Activated naive CD4-positive, alpha-beta T cell treated with anti-CD3 and anti-CD28 coated beads, Interleukin-2, amount 50 U/mL, for 16 hours (primary cell): ENCODE results near the gene PAPPA.

Experiments
- DNase-seq: peaks from one replicate; pipeline ENCODE4 v3.0.0-alpha.2; 2020

The PAPPA gene

DNA sequence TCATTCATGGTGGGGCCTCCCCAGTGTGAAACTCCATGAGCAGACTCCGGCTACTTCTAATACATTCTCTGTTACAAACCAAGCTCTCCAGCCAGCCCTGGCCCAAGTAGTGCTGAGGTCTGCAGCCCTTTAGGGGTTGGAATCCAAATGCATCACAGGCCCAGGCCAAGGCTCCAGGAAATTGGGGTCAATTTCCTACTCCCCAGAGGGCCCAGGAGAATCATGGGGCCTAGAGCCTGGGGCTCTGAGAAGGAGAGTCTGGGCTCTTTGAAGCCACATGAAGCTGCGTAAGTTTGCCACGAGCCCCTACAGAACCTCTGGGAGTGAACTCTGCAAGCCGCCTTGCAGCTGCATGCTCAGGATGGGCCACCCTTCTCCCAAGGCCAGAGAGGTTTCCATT lies 206.4 kb downstream of the PAPPA start:
- DNase-seq, result no peak

DNA sequence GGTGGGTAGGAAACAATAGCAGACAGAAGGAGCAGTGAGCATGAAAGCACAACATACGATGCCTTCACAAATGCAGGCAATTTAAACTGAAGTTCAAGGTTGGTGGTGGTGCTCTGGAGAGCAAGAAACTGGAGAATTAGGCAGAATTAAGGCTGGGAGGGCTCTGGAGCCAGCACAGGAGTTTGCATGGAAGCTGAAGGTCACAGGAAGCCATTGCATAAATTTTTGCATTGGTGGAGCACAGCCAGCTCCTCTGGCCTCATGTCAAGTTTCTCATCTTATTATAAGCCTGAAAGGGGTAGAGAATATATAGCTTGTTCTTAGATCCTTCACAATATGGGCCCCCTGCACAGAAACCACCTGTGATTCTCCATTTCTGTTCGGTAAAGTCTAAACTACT lies 207.4 kb downstream of the PAPPA start:
- no peak for DNase-seq

DNA sequence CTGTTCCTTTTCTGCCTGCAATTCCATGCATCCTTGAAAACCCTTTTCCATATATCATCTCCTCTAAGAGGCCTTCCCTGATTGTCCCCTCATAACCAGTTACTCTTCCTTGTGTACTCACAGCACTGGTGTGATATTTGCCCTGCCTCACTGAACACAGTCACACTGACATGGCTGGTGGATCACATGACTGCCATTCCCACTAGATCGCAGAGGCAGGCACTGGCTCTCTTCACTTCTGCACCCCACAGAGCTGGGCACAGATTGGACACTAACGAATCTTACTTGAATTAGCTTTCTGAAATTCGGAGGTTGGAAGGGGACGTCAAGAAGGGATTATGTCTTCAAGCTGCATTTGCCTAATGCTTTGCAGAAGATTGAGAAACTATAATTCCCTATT lies 208.0 kb downstream of the PAPPA start:
- DNase-seq, result no peak

DNA sequence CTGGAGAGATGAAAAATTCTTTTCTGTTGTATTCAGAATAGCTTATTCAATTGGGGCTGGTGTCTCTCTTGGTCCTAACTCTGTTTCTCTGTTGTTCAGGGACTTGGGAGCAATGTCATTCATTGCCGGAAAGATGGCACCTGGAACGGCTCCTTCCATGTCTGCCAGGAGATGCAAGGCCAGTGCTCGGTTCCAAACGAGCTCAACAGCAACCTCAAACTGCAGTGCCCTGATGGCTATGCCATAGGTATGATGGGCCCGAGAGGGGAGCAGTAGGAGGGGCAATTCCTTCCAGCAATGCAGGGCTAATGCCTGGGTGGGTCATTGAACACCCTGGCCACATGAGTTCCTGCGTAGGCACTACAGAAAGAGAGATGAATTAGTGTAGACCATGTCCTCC lies 208.9 kb downstream of the PAPPA start:
- DNase-seq, result no peak

DNA sequence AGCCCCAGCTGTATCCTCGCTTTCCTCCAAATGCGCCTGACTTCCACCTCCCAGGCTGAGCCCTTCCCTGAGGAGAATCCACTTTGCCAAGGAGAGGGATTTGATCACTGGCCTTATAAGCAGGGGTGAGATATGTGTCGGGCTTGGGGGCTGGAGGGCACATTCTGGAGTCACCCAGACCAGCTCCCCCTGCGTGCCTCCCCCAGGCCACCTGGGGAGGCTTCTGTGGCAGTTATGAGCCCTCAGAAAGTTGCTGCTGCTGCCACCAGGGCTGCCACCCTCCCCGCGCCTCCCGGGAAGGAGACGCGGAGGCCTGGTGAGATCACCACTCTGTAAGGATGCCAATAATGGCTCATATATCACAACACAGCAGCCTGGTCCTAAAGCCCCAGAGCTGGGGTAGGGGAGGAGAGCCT lies 211.5 kb downstream of the PAPPA start:
- no peak for DNase-seq

DNA sequence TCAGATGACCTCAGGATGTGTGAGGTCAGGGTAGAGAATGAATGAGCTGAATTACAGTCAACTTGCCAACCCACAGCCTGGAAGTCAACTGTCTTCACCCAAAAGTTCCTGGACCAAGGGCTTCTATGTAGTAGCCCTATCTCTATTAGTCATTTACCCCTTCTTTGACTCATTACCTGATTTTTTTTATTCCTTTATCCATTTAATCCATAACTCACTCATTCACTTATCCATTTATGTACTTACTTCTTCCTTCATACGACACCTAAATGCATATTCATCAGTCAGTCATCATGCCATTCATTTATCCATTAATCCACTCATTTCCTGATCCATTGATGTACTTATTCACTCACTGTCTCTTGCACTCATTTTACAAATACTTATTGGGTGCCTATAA lies 212.7 kb downstream of the PAPPA start:
- DNase-seq, result no peak

DNA sequence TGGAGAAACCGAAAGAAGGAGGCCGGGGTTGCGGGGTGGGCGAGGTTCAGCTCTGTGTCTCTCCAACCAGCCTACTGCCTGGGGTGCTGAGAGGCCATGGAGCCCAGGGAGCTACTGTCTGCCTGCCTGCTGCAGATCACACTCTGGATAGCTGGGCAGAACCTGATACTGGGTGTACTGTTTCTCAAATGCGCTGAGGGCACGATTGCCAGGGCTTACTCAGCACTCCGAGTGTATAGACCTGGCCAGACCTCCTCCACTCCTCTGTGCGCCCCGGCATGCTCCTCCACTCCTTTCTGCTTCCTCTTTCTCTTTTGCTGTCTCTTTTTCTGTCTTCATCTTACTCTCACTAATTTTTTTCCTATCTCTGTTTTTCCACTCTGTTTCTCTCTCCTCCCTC lies 215.1 kb downstream of the PAPPA start:
- DNase-seq, result no peak

DNA sequence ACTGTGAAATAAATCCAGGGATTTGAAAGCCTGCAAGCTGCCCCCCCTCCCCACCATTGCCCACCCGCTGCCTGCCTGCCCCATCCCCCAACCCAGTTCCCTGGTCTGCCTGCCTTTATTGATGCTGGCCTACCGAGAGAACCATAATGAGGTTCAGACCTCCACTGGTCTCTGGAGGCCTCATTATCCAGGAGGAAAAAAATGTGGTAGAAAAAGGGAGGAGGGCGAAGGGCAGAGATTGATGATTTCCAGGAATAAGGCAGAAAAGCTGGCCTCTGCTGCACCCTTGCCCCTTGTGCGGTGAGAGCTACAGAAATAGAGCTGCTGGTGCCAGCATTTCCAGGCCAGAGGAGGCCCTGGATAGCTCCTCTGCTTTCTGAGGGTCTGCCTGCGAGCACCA lies 216.1 kb downstream of the PAPPA start:
- no peak for DNase-seq

DNA sequence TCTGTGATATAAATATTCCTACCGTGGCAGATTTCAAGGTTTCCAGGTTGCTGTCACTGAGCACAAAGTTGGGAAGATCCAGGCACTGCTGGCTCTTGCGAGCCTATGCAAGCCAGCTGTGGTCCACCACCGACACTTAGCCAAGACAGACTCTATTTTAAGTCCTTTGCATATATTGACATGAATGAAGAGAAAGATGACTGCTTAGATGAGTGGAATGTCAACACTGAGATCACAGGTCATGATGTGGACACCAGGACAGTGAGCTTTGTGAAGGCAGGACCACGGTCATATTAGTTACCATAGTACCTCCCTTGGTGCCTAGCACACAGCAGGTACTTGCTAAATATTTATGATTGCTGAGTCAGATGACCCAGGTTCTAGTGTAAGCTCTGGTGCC lies 217.0 kb downstream of the PAPPA start:
- no peak for DNase-seq

DNA sequence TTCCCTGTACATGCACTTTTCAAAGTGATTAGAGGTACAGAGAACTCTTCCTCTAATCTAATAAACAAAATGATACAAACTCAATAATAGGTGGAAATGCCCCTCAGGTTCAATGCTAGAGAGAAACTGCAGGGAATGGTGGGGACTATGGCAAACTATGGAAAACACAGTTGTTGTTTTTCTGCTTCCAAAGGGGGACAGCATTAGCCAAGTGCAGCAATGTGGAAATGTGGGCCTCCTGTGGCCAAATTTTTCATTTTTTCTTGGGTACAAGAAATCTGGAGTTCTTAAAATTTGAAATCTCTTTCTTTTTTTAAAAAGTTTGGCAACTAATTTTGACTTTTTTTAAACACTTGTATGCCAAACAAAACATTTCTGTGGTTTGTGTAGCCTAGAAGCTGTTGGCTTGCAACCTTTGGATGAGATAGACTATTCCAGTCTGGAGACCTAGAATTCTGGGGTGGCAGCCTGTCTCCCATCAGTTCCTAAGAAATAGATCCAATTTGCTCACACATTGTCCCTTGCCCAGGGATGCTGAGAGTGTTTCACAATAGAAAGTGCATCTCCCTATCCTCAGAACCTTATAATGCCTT lies 218.6 kb downstream of the PAPPA start:
- no peak for DNase-seq

DNA sequence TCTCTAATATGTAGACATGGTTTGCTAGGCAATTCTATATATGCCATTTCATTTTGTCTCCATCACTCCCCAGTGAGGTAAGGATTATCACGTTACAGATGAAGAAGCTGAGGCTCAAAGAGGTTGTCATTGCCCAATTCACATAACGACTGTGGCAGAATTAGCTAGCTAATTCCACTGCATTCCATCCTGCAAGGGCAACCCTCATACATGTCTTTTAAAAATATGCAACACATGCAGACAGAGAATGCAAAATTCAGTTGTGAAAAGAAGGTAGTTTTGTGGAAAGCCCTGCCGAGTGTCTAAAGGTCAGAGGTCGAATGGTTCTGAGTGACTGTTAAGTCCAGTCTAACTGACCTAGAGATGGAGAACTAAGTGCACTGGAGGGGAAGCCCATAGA lies 219.2 kb downstream of the PAPPA start:
- DNase-seq, result no peak

DNA sequence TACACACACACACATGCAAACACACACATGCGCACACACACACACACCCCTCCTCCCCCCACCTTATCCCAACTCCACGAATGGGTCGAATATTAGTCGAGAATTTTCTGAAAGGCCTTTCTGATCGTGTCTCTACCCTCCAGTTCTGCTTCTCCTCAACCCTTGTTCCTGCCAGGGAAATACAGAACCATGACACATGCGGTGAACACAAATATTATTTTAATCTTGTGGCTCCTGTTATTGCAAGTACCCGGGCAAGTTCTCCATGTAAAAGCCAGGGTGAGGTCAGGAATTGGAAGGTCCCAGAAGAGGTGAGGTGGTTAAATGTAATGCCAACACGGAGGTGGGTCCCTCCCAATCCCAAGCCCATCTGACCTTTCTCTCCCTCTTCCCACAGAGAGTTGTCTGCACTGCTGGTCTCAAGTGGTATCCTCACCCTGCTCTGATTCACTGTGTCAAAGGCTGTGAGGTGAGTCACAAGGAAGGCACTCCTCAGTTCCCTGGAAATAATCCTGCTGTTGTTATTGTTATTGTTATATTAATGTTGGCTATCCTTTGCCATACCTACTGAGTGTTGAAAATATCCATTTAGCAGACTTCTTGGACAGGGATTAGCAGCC lies 223.7 kb downstream of the PAPPA start:
- no peak for DNase-seq

DNA sequence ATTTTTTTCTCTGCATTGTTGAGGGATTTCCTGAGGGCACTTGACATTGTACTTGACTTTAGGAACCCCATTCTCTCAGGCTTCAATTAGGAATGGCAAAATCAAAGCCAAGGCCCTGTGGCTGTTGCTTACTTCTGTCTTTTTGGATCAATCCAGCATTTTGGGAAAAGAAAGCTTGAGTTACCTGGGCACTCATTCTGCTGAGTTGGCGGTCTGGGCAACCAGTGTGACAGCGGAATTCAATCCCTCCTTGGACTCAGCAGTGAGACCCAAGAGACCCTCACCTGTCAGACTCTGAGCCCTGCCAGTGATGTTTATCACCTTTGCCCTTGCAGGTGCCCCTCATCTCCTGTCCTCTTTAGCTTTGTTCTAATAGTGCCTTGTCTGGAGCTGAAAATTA lies 225.3 kb downstream of the PAPPA start:
- DNase-seq, result no peak

DNA sequence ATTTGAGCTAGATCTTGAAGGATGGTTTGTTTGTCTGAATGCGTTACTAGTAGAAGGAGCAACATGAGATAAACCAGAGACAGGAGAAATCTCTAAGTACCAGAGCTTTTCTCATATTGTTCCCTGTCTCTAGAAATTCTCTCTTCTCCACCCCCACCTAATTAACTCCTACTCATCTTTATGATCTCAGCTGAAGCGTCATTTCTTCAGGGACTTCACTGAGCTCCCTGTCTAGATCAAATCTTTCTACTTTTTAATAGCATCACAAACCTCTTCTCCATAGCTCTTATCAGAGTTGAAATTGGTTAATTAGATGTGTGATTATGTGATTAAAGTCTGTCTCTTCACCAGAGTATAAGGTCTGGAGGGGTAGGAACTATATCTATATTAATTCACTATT lies 226.2 kb downstream of the PAPPA start:
- DNase-seq, result no peak

DNA sequence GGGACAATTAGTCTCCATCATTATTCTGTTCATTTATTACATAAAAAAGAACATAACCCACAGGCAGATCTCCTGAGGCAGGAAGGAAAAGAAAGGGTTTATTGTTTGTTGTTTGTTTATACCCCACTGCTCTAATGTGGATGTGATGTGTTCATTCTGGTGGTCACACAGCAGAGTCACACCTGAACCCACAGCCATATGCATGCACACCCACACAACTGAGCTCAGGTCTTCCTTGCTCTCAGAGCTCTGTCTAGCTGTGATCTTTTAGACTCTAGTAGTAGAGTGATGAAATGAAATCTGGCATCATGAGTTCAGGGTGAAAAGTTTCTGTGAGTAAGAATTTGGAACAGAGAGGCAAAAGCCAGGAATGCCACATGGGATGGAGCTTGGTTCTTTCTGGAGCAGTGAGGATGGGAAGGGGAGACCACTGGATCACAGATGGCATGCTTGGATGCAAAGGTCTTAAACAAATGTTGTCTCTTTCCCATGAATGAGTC lies 227.0 kb downstream of the PAPPA start:
- no peak for DNase-seq

DNA sequence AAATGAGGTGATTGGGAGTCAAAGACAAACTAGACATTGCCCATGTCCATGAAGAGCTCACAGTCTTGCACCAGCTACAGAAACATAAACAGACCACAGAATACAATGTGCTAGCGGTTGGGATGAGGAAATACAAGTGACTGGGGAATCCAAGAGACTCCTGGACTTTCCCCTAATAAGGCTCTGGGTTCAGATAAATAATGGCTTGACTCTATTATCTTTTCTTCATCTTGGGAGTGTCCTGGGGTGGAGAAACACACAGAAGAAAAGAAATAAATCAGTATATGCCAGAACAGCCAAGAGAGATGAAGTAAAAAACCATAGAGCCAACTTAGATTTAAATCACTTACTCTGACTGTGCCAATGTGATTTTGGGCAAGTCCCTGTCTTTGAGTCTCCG lies 227.8 kb downstream of the PAPPA start:
- DNase-seq, result no peak

DNA sequence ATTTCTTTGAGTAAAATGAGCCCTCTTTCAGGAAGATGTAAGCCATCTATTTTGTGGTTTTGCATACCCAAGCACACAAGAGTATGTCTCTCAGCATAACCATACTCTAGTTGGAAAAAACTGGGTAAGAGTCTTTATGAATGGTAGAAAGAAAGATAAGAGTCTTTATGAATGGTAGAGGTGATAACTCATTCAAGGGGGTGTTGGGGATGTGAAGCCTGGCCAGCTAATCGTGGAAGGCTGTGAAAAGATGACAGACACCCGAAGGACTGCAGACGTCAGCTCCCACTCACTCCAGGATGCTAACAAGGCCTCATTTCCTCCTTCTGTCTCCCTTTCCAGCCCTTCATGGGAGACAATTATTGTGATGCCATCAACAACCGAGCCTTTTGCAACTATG lies 228.5 kb downstream of the PAPPA start:
- no peak for DNase-seq

DNA sequence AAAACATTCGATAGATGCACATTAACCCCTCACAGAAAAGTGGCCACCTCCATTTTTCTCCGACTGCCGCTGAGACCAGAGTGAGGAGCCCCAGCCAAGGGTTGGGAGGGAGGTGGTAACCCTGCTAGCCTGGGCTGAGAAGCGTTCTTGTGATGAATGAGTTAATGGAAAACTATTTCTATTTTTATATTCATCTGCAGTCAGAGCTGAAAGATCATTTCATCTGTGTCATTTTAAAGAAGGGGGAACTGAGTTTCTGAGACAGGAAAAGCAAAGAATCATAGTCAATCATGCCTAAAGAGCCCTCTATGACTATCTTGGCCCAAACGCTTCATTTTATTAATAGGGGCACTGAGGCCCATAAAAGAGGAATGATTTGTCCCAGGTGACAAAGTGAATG lies 229.5 kb downstream of the PAPPA start:
- no peak for DNase-seq

DNA sequence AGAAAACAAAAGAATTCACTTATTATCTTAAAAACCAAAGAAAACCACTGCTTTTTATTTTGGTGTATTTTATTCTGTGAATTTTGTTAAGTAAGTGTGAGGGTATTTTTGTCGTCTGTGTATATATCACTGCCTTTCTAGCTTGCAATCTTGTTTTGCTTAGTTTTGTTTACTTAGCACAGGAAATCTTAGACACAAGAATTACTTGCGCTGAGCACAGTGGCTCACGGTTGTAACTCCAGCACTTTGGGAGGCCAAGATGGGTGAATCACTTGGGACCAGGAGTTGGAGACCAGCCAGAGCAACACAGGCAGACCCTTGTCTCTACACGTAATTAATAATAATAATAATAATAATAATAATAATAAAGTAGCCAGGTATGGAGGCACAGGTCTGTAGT lies 230.3 kb downstream of the PAPPA start:
- no peak for DNase-seq

DNA sequence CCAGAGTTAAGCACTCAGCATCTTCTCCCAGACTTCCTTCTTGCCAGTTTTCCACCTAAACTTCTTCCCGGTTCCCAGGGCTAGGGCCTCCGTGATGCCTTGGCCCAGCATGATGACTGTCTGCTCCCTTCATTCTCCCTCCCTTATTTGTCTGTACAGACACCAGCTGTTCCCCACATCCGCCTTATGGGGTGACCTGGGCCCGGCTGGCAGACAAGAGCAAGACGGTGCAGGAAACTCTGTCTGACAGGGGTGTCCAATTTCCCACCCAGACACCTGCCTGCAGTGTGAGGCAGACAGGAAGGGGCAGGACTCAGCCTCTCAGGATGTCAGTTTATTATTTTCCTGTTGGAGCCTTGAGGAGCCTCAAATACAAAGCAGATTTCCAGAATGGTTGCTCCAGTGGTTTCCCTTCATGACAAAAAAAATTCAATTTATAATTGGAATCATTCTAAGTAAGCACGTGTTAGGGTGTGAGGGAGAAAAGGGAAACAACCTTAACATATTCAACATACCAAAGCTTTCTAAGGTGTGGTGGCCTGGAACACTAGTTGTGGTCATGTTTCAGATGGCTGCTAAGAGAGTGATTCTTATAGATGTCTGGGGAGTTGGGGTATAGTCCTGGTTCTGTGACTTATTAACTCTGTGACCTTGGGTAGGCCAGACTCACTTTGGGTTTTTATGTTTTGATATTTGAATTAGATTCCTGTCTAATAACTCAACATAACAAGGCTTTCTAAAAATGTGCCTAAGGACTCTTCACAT lies 234.5 kb downstream of the PAPPA start:
- no peak for DNase-seq

DNA sequence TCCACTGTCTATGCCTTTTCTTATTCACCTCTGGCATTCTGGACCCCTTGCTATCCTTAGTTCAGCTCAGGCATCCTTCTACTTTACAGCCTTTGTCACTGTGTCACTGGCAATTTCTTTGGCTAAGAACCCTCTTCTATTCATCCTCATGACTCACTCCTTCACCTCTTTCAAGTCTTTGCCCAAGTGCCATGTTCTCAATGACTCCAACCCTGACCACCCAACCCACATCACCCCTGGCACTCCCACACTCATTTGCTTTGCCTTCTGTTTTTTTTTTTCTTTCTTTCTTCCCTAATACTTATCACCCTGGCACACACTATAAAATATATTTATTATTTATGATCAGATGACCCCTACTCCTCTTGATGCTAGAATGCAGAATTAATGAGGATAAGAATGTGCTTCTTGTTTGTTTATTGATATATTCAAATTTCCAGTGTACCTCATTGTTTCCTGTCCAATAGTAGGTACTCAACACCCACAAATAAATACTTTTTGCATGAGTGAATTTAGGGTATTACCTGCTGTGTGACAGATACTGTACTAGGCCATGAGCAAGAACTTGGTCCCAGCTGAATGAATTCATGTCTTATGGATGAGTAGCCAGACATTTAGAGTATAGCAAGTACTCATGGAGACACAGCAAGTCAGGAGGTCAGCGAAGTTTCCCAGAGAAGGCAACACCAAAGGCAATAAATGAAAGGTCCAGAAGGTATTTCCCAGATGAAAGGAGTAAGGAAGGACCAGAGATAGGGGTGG lies 236.1 kb downstream of the PAPPA start:
- DNase-seq, result no peak

DNA sequence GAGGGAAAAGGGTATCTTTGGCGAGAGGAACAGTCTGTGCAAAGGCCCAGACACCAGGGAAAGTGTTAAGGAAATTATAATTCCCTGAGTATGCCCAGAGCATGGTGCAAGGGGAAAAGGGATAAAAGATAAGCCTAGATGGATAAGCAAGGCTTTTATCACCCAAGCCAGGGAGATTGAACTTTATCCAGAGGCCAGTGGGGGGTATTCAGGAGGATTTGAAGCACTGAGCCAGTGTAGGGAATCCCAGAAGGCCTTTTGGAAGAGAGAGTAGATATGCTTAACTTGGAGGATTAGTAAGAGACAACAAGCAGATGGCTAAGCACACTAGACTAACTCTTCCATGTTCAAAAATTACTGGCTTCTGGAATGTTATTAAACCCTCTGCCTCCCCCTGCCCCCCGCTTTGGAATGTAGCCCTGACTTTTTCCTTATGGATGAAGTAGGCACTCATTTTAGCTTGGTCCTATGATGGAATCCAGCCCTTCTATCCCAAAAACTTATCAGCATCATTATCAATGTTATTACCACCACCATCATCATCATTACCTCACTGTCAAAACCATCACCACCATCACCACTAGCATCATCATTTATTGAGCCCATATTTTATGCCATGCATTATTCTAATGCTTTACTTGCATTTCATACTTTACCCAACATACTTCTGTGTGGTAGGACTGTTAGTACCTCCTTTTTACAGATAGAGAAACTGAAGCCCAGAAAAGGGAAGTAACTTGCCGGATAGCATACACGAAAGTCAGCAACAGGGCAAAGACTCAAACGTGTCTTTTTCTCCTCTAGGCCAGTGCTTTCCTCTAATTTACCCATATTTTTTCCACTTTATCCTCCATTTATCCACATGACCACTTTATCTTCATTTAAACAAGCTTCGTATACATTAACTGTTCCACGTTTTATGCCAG lies 237.0 kb downstream of the PAPPA start:
- no peak for DNase-seq
